HEK293 (cell line): ENCODE data around the gene TSPEAR.

ENCODE experiments used
- CTCF ChIA-PET: fragments of 350-600 bp; formaldehyde crosslinking; extraction: SDS; loops from one replicate; lab custom pipeline; 2021; ENCODE audit warnings: antibody characterized with exemption; lab: Yijun Ruan, JAX
- POLR2A ChIA-PET: fragments of 300-600 bp; formaldehyde crosslinking; extraction: SDS; loops from one replicate; lab custom pipeline; 2020; ENCODE audit warnings: antibody characterized with exemption, inconsistent platforms; lab: Yijun Ruan, JAX
- H3K27ac ChIP-seq: fragments of 200-500 bp; sonication (Bioruptor generic); 2 replicates; pipeline ENCODE4 v1.5.1; 2014; ENCODE audit warnings: low read depth, low read length, control low read depth, inconsistent platforms; ENCODE audit errors: extremely low read depth
- H3K36me3 ChIP-seq, 2 experiments: fragments of 200-500 bp in 1 of 2; sonication (Bioruptor generic) in 1 of 2; 1 replicate in 1 of 2; 2 replicates in 1 of 2; pipeline ENCODE4 v1.5.1; 2014 to 2017; ENCODE audit warnings: inconsistent platforms in 2 of 2, low read length in 2 of 2; ENCODE audit not compliant: control insufficient read depth in 2 of 2, insufficient read depth in 1 of 2
- H3K4me1 ChIP-seq: fragments of 200-500 bp; sonication (Bioruptor generic); 2 replicates; pipeline ENCODE4 v1.5.1; 2014; ENCODE audit warnings: mild to moderate bottlenecking, low read length, inconsistent platforms; ENCODE audit not compliant: control insufficient read depth, insufficient read depth
- H3K4me3 ChIP-seq: 2 replicates; pipeline ENCODE4 v1.5.1; 2011; ENCODE audit warnings: low read depth, mild to moderate bottlenecking, control low read depth, low read length, moderate library complexity
- H3K9me3 ChIP-seq: fragments of 200-500 bp; sonication (Bioruptor generic); 2 replicates; pipeline ENCODE4 v1.5.1; 2014; ENCODE audit warnings: low read depth, low read length, inconsistent platforms; ENCODE audit not compliant: control insufficient read depth, insufficient read depth
- GLIS1 ChIP-seq: fragments of 450-650 bp; formaldehyde crosslinking; IDR thresholded peaks from 2 replicates; pipeline ENCODE4 v1.5.1; 2016; ENCODE audit warnings: missing biosample characterization, missing genetic modification characterization
- KLF17 ChIP-seq: fragments of 450-650 bp; formaldehyde crosslinking; IDR thresholded peaks from 2 replicates; pipeline ENCODE4 v1.5.1; 2016; ENCODE audit warnings: missing biosample characterization, missing genetic modification characterization
- PRDM10 ChIP-seq: fragments of 450-650 bp; formaldehyde crosslinking; IDR thresholded peaks from 2 replicates; pipeline ENCODE4 v1.5.1; 2016; ENCODE audit warnings: missing biosample characterization, missing genetic modification characterization
- WT1 ChIP-seq: fragments of 450-650 bp; formaldehyde crosslinking; IDR thresholded peaks from 2 replicates; pipeline ENCODE4 v1.5.1; 2016; ENCODE audit warnings: missing biosample characterization, missing genetic modification characterization
- YY1 ChIP-seq: fragments of 450-650 bp; formaldehyde crosslinking; IDR thresholded peaks from 2 replicates; pipeline ENCODE4 v1.5.1; 2018; ENCODE audit warnings: missing biosample characterization, missing genetic modification characterization
- ZBTB11 ChIP-seq: fragments of 450-650 bp; formaldehyde crosslinking; conservative IDR thresholded peaks from 2 replicates; pipeline ENCODE4 v1.5.1; 2016; ENCODE audit warnings: low read depth, missing biosample characterization, missing genetic modification characterization
- ZFHX2 ChIP-seq: fragments of 450-650 bp; formaldehyde crosslinking; conservative IDR thresholded peaks from 2 replicates; pipeline ENCODE4 v1.5.1; 2016; ENCODE audit warnings: missing biosample characterization, missing genetic modification characterization
- ZFP37 ChIP-seq: fragments of 450-650 bp; formaldehyde crosslinking; IDR thresholded peaks from 2 replicates; pipeline ENCODE4 v1.5.1; 2016; ENCODE audit warnings: missing biosample characterization, missing genetic modification characterization
- ZNF157 ChIP-seq: fragments of 450-650 bp; formaldehyde crosslinking; IDR thresholded peaks from 2 replicates; pipeline ENCODE4 v1.5.1; 2016; ENCODE audit warnings: missing biosample characterization, missing genetic modification characterization
- ZNF223 ChIP-seq: fragments of 450-650 bp; formaldehyde crosslinking; IDR thresholded peaks from 2 replicates; pipeline ENCODE4 v1.5.1; 2016; ENCODE audit warnings: missing biosample characterization, missing genetic modification characterization
- ZNF391 ChIP-seq: fragments of 450-650 bp; formaldehyde crosslinking; IDR thresholded peaks from 2 replicates; pipeline ENCODE4 v1.5.1; 2016; ENCODE audit warnings: low read depth, missing biosample characterization, missing genetic modification characterization, borderline replicate concordance
- ZNF449 ChIP-seq: fragments of 450-650 bp; formaldehyde crosslinking; IDR thresholded peaks from 2 replicates; pipeline ENCODE4 v1.5.1; 2017; ENCODE audit warnings: missing biosample characterization, mild to moderate bottlenecking, missing genetic modification characterization, moderate library complexity
- ZNF518A ChIP-seq: fragments of 450-650 bp; formaldehyde crosslinking; conservative IDR thresholded peaks from 2 replicates; pipeline ENCODE4 v1.5.1; 2016; ENCODE audit warnings: low read depth, missing biosample characterization, missing genetic modification characterization
- ZNF548 ChIP-seq: fragments of 450-650 bp; formaldehyde crosslinking; IDR thresholded peaks from 2 replicates; pipeline ENCODE4 v1.5.1; 2016; ENCODE audit warnings: missing biosample characterization, missing genetic modification characterization
- ZNF600 ChIP-seq: fragments of 450-650 bp; formaldehyde crosslinking; IDR thresholded peaks from 2 replicates; pipeline ENCODE4 v1.5.1; 2016; ENCODE audit warnings: missing biosample characterization, missing genetic modification characterization
- ZNF791 ChIP-seq: fragments of 450-650 bp; formaldehyde crosslinking; IDR thresholded peaks from 2 replicates; pipeline ENCODE4 v1.5.1; 2016; ENCODE audit warnings: missing biosample characterization, missing genetic modification characterization
- ZXDB ChIP-seq: fragments of 450-650 bp; formaldehyde crosslinking; IDR thresholded peaks from 2 replicates; pipeline ENCODE4 v1.5.1; 2016; ENCODE audit warnings: missing biosample characterization, missing genetic modification characterization

TSPEAR gene

GRCh38 chr21:44614161-44614631 lies 97.2 kb downstream of the TSPEAR start:
- Histone ChIP-seq H3K27ac (no peak overlapping the region), H3K9me3 (no peaks in the 10 kb centered on the region), H3K4me3 (no peak overlapping the region), H3K4me1 (no peaks in the 10 kb centered on the region), H3K36me3 (no peaks in the 10 kb centered on the region)
- POLR2A ChIA-PET = no interaction called here
- TF ChIP-seq ZNF157 (no peak), WT1 (tag by site-specific recombination) (no peak), ZNF223 (tag by site-specific recombination) (no peak), ZFP37 (tag by site-specific recombination) (no peak), ZNF600 (no peak), ZNF518A (no peak), ZNF449 (no peak), GLIS1 (tag by site-specific recombination) (no peak), KLF17 (no peak), ZFHX2 (tag by site-specific recombination) (no peak), PRDM10 (tag by site-specific recombination) (no peak), YY1 (tag by site-specific recombination) (no peak), ZNF548 (tag by site-specific recombination) (no peak), ZNF791 (tag by site-specific recombination) (no peak), ZBTB11 (tag by site-specific recombination) (no peak), ZNF391 (no peak), ZXDB (tag by site-specific recombination) (no peak)
- CTCF ChIA-PET = no interaction called here
